Activated CD8-positive, alpha-beta memory T cell treated with anti-CD3 and anti-CD28 coated beads for 24 hours (primary cell): ENCODE measurements around the gene PLEKHG3.

Experiments
- DNase-seq: peaks from one replicate; pipeline ENCODE4 v3.0.0-alpha.2; 2020

Gene PLEKHG3

DNA sequence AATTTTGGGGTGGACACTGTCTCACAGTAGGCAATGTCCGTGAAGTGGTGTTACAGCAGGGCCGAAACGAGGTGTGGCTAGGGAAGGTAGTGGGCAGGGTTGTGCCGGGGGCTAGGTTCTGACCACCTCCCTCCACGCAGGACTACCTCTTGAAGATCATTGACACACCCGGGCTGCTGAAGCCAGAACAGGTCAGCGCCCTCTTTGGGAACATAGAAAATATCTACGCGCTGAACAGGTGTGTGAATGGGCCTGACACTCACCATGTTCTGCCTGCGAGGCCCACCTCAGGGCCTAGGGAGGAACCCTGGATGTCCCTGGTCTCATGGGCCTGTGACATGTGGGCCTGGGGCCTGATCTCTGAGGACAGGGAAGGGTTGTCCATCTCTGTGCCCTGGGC, 24.6 kb downstream of the PLEKHG3 start:
- no peak for DNase-seq

DNA sequence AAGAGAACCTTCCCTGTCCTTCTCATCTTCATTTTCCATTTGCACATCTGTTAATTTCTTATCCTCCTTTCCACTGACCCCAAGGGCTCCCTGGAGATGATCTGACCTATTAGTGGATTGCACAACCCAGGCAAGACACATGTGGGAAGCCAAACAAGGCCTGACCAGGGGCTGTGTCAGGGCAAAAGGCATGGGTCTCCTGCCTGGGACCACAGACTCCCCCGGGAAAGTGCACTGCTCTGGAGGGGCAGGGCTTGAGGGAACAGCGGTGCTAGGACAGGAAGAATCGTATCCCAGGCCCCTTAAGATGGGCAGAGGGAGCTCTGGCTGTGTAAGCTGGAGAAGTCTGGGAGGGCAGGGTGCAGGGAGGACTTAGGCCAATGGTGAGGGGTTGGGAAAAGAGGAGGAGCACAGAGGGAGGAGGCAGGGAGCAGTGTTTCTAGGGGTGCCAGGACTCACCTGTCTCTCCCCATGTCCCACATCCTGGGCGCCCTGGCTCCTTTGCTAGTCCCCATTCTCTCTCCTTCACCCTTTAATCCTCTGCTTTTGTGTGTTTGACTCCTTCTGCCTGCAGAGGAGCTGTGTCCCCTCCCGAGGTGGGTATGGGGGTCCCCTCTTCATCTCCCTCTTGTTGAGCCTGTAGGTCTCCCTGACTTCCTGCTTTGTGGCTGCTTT, 25.3 kb downstream of the PLEKHG3 start:
- no peak for DNase-seq

DNA sequence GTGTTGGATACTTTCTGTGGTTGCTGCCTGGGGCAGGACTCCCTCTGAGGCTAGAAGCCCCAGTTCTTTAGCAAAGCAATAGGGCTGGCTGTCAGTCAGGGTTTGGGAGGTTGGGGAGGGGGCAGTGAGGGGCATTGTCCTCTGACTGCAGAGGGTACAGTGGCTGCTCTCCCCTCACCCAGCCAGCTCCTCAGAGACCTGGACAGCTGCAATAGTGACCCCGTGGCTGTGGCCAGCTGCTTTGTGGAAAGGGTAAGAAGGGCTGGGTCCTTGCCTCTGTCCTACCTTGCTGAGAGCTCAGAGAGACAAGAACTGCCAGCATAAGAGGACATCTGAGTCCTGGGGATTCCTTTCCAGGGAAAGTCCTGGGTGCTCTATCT, 25.8 kb downstream of the PLEKHG3 start:
- no peak for DNase-seq

DNA sequence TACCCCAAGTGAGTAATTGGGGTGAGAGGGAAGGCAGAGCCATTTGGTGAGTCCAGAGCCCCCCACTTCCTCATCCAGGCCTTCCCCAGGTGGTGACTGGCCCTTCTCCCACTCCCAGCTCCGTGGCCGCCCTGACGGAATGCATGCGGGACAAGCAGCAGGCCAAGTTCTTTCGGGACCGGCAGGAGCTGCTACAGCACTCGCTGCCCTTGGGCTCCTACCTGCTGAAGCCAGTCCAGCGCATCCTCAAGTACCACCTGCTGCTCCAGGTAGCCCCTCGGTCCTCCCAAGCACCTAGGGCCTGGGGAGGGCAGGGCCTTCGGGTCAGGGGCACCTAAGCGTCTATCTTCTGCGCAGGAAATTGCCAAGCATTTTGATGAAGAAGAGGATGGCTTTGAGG, 26.5 kb downstream of the PLEKHG3 start:
- DNase-seq, result no peak

DNA sequence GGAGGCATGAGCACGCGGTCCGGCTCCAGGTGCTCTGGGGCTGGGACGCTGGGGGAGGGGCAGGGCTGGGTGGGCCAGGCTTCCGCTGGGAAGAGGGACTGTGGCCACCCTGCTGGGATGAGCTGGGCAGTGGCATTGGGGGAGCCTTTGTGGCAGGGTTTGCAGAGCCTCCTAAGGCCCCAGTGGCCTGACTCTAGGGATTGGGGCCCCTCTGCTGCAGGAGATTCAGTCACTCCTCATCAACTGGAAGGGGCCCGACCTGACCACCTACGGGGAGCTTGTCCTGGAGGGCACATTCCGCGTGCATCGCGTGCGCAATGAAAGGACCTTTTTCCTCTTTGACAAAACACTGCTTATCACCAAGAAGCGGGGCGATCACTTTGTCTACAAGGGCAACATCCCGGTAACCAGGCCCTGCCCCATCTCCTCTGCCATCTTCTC, 26.9 kb downstream of the PLEKHG3 start:
- DNase-seq, result no peak

DNA sequence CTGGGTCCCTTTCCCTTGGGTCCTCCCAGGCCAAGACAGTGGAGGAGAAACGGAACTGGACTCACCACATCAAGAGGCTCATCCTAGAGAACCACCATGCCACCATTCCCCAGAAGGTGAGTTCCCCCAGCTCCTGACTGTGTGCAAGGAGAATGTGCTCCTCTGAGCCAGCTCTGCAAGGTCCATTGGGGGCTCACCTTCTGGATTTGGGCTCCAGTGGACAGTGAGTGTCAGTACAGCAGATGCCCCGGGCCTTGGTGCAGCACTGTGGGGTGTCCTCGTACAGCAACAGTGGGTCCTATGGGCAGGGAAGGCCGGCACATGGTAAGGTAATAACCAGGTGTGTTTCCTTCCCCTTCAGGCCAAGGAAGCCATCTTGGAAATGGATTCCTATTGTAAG, 27.8 kb downstream of the PLEKHG3 start:
- no peak for DNase-seq

DNA sequence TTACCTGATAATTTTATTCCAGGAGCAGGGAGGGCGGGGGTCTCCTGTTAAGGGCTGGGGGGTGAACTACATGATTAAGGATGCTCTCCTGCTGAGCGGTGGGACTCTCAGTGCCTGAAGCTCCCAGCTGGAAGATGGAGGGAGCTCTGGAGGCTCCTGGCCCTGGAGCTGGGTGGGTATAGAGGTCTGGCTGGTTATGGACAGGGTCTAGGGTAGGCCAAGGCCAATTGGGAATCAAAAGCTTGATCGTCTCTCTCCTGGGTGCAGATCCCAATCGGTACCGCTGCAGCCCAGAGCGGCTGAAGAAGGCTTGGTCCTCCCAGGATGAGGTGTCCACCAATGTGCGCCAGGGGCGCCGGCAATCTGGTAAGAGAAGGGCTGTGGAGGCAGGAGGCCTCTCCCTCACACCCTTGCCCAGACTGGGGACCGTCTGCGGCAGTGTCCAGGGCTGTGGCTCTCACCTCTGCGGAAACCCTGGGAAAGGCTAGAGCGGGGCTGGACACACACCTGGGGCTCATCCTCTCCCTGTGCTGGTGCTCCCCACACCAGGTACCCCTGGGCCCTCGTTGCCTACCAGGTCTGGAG, 28.4 kb downstream of the PLEKHG3 start:
- DNase-seq, result no peak

DNA sequence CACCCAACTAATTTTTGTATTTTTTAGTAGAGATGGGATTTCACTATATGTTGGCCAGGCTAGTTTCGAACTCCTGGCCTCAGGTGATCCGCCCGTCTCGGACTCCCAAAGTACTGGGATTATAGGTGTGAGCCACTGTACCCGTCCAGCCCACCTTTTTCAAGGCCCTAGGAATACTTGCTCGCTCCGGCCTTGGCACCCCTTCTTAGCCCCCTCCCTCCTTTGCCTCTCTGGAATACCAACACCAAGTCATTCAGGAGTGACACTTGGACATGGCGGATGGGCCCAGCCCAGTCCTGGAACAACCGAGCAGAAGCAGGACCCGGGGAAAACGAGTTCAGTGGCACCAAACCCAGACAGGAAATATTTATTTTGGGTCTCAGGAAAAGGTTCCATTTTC, 29.1 kb downstream of the PLEKHG3 start:
- DNase-seq, result no peak

DNA sequence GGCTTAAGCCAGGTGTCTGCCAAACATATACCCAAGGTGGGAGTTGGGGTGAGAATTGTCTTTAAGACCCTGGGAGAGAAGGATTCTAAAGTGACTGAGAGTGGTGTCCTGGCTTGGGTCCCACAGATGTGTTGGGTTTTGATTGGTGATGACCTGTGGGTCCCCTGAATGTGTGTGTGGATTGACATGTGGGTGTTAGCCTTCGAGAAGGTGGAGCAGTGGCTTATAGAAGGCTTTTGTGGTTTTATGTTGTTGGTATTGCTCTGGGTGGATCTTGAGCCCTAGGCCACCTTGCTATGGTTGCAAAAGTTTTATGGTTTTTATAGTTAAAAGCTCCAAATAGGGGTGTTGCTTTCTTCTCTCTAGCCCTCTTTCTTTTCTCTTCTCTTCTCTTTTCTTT, 29.7 kb downstream of the PLEKHG3 start:
- no peak for DNase-seq

DNA sequence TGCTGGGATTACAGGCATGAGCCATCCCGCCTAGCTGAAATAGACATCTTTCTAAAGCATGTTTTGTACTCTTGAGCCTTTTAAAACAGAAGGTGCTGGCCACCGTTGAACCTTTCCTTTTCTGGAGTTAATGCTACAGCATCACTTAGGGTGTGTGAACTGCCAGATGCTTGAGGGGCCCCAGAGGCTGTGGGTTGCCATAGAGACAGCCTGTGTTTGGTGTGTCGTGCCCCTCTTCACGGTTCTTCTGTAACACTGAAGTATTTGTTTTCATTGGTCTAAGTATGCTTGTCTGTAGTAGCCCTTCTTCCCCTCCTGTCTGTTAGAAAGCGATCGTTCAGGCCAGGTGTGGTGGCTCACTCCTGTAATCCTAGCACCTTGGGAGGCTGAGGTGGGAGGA, 30.8 kb downstream of the PLEKHG3 start:
- DNase-seq, result no peak

DNA sequence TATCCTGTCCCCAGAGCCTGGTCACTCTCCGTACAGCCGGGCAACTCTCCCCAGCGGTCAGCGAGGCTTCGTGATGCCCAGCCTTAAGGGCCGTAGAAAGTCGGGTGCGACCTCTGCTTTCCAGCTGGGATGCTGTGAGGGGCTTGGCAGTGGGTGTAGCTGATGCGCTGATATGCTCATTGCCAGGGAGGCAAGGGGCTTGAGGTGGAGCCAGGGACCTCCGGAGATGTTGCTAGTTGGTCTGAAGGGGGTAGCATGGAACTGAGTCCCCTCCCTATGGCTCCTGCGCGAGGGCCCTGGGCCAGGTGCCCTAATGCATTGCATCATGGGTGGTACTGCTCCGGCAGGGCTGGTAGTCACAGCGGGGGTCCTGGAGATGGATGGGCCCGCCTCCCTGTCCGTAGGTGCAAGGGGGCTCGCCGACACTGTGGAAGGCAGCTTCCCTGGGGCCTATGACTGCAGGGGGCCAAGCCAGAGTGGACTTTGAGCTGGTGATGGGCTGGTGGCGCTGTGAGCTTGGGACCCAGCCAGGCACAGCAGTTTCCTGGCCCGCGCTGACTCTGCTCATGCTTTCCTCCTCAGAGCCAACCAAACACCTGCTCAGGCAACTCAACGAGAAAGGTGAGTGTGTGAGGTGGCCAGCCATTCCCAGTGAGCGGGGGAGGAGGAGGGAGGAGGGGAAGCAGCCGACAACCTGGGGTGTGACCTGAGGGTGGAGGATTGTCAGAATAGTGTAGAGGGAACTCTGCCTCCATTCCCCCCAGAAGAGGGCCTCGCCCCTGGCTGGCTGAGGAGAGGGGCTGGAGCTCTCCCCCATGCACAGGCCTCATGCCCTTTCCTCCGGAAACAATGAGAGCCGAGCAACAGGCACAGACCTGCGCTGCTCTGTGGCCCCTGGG, 32.3 kb downstream of the PLEKHG3 start:
- DNase-seq, result no peak

DNA sequence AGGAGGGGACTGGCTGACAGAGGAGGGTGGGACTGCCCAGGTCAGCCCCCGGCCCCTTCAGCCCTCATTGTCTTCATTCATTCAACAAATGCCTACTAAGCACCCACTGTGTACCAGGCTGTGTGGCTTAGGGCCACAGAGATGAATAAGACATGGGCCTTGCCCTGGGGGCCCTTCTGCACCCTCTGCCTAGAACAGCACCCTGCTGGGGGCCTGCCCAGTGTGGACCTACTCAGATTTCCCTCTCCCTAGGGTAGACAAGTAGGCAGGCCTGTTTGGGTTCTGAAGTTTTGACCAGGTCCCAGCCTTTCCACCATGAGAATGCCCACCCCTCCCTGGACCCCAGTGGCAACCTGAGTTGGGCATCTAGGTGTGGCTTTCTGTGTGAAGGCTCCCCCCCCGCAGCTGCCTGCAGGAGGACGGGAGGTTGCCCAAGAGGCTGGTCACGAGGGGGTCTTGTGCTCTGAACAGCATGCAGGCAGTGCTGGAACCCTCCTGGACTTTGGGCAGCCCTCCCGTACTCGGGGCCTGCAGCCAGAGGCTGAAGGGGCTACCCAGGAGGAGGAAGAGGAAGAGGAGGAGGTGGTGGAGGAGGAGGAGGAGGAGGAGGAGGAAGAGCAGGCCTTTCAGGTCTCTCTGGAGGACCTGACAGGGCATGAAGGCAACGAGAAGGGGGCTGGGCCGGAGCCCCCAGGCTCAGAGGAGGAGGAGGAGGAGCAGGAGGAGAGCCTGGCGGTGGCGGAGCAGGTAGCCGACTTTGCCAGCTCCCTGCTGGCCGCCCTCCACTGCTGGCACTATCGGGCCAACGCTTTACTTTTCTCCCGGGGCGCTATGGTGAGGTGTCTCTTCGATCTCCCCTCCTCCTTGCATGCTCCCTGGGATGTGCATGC, 33.4 kb downstream of the PLEKHG3 start:
- DNase-seq, result no peak

DNA sequence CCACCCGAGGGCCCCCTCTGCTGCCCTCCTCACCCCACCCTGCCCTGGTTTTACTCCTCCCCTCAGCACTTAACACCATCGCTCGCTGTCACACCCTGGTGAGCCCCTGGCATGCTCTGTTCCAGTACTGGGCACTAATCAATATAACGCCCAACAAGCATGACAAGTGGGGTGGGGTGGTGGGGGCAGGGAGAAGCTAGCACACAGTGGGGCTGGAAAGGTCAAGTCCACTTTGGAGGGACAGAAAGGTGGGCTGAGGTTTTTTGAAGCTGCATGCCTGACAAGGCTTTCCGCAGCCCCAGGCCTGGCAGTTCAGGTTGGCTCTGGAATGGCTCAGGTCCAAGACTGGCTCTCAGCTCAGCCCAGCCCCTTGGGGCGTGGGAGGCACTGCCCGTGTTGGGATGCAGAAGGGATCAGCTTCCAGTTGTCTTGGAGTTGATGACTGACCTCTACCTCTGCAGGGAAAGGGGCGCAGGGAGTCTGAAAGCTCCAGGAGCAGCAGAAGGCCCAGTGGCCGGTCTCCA, 34.1 kb downstream of the PLEKHG3 start:
- no peak for DNase-seq

DNA sequence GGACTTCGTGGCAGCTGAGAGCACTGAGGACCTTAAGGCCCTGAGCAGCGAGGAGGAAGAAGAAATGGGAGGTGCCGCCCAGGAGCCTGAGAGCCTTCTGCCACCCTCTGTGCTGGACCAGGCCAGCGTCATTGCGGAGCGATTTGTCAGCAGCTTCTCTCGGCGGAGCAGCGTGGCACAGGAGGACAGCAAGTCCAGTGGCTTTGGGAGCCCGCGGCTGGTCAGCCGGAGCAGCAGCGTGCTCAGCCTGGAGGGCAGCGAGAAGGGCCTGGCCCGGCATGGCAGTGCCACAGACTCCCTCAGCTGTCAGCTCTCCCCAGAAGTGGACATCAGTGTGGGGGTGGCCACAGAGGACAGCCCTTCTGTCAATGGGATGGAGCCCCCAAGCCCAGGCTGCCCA, 37.0 kb downstream of the PLEKHG3 start:
- no peak for DNase-seq

DNA sequence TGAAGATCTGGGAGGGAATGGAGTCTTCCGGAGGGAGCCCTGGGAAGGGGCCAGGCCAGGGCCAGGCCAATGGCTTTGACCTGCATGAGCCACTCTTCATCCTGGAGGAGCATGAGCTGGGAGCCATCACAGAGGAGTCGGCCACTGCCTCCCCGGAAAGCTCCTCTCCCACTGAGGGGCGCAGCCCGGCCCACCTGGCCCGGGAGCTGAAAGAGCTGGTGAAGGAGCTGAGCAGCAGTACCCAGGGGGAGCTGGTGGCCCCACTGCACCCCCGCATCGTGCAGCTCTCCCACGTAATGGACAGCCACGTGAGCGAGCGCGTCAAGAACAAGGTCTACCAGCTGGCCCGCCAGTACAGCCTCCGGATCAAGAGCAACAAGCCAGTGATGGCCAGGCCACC, 37.7 kb downstream of the PLEKHG3 start:
- no peak for DNase-seq

DNA sequence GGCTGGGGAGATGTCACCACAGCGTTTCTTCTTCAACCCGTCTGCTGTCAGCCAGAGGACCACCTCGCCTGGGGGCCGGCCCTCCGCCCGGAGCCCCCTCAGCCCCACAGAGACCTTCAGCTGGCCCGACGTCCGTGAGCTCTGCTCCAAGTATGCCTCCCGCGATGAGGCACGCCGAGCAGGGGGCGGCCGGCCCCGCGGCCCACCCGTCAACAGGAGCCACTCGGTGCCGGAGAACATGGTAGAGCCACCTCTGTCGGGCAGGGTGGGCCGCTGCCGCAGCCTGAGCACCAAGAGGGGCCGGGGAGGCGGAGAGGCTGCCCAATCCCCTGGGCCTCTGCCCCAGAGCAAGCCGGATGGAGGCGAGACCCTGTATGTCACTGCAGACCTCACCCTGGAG, 38.8 kb downstream of the PLEKHG3 start:
- DNase-seq, result no peak

DNA sequence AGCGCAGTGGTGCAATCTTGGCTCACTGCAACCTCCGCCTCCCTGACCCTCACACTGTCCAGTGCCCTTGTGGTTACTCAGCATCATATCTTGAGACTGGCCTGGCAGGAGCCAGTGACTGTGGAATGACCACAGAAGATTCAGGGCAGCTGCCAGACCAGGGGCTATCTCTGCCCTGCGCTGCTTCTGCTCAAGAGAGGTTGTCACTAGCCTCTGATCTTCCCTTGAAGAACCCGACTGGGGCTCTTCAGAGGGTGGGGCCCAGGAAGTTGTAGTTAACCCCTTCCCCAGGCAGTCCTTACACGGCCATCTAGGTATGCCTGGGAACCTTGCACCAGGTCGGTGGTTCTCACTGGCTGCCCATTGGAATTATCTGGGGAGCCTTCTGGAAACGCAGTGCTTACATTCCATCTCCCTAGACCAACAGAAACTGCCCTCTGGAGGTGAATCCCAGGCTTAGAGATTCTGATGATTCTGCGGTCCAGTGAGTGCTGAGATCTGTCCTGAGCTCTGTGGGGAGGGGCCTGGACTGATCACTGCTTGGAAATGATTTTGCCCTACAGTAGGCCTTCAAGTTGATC, 41.4 kb downstream of the PLEKHG3 start:
- no peak for DNase-seq

DNA sequence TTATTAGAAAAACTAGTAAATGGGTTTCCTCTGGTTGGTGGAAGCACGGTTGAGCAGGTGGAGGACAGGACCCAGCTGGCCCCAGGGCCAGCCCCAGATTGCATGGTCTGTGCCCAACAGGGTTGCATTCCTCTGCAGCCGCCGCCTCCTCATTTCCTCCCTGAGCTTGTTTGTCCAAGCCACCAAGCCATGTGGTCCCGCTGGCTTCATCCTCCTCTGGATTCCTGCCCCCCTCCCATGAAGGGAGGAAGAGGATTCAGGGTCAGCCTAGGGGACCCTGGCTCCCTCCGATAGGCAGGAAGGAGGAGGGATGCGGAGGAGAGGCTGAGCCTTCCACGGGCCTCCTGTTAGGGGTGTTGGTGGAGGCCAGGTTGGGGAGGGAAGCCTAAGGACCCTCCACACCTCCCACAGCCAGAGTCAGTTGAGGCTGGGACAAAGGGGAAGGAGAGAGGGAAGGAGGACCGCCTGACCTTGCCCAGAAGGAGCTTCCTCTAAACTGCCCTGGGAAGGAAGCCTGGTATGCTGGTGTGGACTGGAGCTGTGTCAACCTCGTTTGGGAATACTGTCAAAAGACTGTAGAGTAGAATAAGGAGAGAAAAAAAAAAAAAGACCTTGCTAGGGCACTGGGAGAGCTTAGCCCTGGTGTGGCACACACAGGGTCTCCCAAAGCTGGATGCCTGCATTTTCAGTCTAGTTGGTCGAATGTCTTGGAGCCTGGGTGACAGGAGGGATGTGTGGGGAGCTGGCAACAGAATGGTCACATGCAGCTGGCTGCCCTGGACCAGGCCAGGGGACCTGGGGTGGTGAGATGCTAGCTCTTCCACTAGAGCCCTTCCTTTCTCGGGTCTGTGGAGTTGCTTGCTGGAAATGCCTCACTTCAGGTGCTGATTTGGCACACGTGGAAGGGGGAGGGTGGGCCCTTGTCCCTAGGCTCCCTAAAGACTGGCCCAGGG, 42.4 kb downstream of the PLEKHG3 start:
- DNase-seq, result no peak

DNA sequence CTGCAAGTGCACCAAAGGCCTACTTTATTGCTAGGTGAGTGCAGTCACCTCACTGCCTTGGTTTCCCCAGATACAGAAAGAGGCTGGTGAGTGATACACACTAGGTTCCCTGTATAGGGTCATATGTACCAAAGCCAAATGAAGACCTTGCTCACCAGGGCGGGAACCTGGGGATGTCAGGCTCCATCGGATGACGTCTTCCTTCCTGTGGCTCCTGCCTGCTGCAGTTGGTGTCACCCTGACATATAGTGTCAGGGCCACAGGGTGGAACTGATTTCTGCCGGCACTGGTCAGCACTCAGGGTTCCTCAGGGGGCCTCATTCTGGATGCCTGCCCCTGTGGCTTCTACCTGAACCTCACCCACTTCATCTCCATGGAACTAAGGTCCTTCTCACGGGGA, 43.1 kb downstream of the PLEKHG3 start:
- no peak for DNase-seq

DNA sequence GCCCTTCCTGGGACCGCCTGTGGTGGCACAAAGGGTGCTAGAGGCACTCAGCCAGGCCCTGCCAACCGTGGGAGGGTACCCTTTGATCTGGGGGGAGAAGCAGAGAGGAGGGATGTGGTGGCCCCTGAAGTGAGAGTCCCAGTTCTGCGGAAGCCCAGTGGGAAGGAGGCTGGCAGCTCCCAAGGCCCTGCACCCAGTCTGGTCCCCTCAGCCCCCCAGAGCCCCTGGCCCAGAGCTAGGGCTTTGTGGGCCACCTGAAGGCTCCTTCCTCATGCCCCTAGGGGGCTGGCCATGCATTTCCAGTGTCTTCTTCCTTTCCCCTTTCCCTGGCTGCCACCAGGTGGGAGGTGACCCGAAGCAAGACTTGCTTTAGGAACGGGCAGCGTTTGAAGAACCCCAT, 44.3 kb downstream of the PLEKHG3 start:
- DNase-seq, result no peak

DNA sequence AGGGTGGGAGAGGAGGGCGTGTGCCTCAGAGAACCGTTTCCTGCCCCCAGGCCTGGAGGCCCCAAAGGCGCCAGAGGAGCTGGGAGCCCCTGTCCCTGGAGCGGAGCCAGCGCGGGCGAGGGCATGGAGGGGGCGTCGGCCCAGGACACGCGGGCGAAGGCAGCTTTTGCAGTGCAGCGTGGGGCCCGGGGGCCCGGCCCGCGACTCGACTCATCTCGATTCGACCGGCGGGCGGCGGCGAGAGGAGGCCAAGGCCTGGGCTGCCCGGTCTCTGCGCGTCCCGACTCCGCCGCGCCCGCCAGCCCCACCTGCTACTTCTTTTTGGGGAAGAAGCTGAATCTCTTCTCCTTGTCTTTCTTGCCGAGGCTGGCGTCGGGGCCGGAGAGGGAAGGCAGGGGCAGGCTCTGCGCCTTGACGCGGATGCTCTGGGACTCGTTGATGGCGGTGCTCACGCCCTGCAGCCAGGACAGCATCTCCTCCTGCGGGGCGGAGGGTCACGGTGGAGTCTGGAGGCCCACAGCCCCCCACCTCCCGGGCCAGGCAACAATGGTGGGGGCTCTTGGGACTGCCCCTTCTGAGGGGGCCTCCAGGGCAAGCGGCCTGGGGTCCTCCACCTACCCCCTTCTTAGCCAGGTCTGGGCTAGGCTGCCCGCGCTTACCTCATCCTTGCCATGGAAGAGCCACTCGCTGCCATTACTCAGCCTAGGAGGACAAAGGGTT, 44.9 kb downstream of the PLEKHG3 start:
- DNase-seq, result no peak
